Esophagus squamous epithelium (tissue), 4 donors: ENCODE measurements around the gene LYZL1.

ENCODE experiments used
- POLR2A ChIP-seq, 4 donors: fragments of 450-650 bp; IDR thresholded peaks; one replicate each; pipeline ENCODE4 v1.6.1; 2017; ENCODE audit warnings: antibody characterized with exemption in 4 of 4, mild to moderate bottlenecking in 4 of 4, moderate library complexity in 3 of 4
- TF ChIP-seq, protein P1 (sequence below), 6 experiments: fragments of 450-650 bp in 4 of 6; fragments of 200-600 bp in 2 of 6; sonication (generic) in 2 of 6; IDR thresholded peaks; one replicate each; pipeline ENCODE4 v1.5.1; 2016 to 2019; ENCODE audit warnings: antibody characterized with exemption in 6 of 6, mild to moderate bottlenecking in 4 of 6, moderate library complexity in 4 of 6

DNA sequence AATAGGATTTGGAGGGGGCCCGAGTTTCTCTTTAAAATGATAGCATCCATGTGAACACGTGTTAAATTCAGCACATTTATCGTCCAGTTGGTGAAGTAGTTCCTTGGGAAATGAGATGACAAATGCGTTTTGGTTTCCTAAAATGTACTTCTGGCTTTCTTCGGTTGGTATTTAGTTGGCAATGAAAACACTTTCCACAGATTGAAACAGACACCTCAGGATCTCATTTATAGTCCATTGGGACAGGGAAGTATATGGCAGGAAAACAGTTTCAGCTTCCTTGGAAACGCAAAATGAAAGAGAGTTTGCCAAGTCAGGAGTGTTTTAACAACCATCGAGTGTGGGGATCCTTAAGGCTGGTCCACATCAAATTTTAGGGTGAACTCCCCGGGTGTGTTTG lies 19.4 kb upstream of the LYZL1 start:
- TF ChIP-seq, protein P1, sequence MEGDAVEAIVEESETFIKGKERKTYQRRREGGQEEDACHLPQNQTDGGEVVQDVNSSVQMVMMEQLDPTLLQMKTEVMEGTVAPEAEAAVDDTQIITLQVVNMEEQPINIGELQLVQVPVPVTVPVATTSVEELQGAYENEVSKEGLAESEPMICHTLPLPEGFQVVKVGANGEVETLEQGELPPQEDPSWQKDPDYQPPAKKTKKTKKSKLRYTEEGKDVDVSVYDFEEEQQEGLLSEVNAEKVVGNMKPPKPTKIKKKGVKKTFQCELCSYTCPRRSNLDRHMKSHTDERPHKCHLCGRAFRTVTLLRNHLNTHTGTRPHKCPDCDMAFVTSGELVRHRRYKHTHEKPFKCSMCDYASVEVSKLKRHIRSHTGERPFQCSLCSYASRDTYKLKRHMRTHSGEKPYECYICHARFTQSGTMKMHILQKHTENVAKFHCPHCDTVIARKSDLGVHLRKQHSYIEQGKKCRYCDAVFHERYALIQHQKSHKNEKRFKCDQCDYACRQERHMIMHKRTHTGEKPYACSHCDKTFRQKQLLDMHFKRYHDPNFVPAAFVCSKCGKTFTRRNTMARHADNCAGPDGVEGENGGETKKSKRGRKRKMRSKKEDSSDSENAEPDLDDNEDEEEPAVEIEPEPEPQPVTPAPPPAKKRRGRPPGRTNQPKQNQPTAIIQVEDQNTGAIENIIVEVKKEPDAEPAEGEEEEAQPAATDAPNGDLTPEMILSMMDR (IDR thresholded peaks at IDR 0.05), result no peak
- TF ChIP-seq POLR2A (IDR thresholded peaks at IDR 0.05), result no peak
